Esophagus squamous epithelium (tissue), 5 donors: ENCODE measurements around the gene ACAA1. TPM values are rescaled to one million over a fixed set of nuclear protein-coding genes. Genes with fewer than 3 reads are reported as not detected.

Experiments used
- DNase-seq: peaks from one replicate; lab custom pipeline; 2025; lab: John Stamatoyannopoulos, UW
- H3K27ac ChIP-seq, 4 donors: fragments of 200-600 bp; sonication (generic); one replicate each; pipeline ENCODE4 v1.5.1; 2016 to 2019; ENCODE audit warnings: mild to moderate bottlenecking in 1 of 4
- H3K27me3 ChIP-seq, 4 donors: fragments of 200-600 bp; sonication (generic); 1 replicate in 3 of 4; 2 replicates in 1 of 4; pipeline versions ENCODE4 v1.5.1 to v1.6.0; 2017 to 2021; ENCODE audit warnings: antibody characterized with exemption in 1 of 4
- H3K36me3 ChIP-seq, 3 donors: fragments of 200-600 bp; sonication (generic); one replicate each; pipeline ENCODE4 v1.5.1; 2016 to 2019
- H3K4me1 ChIP-seq, 3 donors: fragments of 200-600 bp; sonication (generic); one replicate each; pipeline ENCODE4 v1.5.1; 2017 to 2019
- H3K4me3 ChIP-seq, 4 donors: fragments of 200-600 bp; sonication (generic); 1 replicate in 3 of 4; 2 replicates in 1 of 4; pipeline ENCODE4 v1.5.1; 2016 to 2019; ENCODE audit warnings: mild to moderate bottlenecking in 2 of 4, moderate library complexity in 1 of 4
- H3K9me3 ChIP-seq, 3 donors: fragments of 200-600 bp; sonication (generic); one replicate each; pipeline ENCODE4 v1.5.1; 2016 to 2019
- POLR2A ChIP-seq, 4 donors: fragments of 450-650 bp; IDR thresholded peaks; one replicate each; pipeline ENCODE4 v1.6.1; 2017; ENCODE audit warnings: antibody characterized with exemption in 4 of 4, mild to moderate bottlenecking in 4 of 4, moderate library complexity in 3 of 4
- WGBS, 2 donors: methylation state at CpG; one replicate each; pipeline ENCODE4 v1.1.5; 2018; 5-methylcytosine and 5-hydroxymethylcytosine counted together
- intact Hi-C: fragments of 100-400 bp; cut with DNase I; formaldehyde crosslinking; loops from one replicate; pipeline ENCODE4 v1.15.0; 2022
- total RNA-seq, 4 donors: library from RNA; depleted of rRNA; stranded (reverse); fragments of >200 nt; gene quantifications; one replicate each; pipeline ENCODE4 v1.1.0, GENCODE V29; 2016
- TF ChIP-seq, protein P1 (sequence below), 6 experiments: fragments of 450-650 bp in 4 of 6; fragments of 200-600 bp in 2 of 6; sonication (generic) in 2 of 6; IDR thresholded peaks; one replicate each; pipeline ENCODE4 v1.5.1; 2016 to 2019; ENCODE audit warnings: antibody characterized with exemption in 6 of 6, mild to moderate bottlenecking in 4 of 6, moderate library complexity in 4 of 6
- donor health status: DM: yes; HTN: yes; CAD: no.

Gene ACAA1
- total RNA-seq, 4 donors from 2014 or later, result 63.5 to 75.2 (median 68.7) TPM

DNA sequence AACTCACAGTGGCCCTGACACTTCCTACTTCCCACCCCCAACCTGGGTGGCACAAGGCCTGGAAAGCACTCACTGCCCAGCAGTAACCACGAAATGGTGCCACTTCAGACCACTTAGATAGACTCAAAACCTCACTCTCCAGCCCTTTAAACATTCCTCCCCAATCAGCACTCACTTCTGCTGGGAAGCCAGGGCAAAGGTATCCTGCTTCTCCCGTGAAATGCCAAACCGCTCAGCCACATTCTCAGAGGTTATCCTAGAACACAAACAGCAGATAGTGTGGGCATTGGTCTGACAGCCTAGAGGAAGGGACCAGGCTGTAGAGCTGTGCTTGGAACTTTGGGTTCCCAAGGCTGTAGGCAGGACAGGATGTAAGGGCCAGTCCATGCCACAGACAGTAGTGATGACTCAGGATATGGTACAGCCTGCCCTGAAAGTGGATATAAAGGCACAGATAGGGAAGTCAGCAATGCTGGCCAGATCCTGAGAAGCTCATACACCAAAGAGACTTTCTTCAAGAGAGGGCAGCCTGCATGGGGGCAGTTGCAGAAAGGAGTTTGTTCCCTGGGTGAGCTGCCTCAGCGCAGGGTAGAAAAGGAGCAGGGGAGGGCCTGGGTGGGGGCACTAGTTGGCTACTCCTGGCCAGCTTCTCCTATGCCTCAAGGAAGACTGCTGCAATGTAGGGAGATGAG lies 9.2 kb downstream of the ACAA1 start:
- intact Hi-C loops, result no loop called here
- no peak for DNase-seq
- no peak overlapping the region for H3K4me3 ChIP-seq
- H3K9me3 ChIP-seq, result no peaks in the 10 kb centered on the region
- peaks cover 34 to 100% (median 57%) of the 10 kb centered on the region in 3 donors for H3K36me3 ChIP-seq
- TF ChIP-seq, protein P1, sequence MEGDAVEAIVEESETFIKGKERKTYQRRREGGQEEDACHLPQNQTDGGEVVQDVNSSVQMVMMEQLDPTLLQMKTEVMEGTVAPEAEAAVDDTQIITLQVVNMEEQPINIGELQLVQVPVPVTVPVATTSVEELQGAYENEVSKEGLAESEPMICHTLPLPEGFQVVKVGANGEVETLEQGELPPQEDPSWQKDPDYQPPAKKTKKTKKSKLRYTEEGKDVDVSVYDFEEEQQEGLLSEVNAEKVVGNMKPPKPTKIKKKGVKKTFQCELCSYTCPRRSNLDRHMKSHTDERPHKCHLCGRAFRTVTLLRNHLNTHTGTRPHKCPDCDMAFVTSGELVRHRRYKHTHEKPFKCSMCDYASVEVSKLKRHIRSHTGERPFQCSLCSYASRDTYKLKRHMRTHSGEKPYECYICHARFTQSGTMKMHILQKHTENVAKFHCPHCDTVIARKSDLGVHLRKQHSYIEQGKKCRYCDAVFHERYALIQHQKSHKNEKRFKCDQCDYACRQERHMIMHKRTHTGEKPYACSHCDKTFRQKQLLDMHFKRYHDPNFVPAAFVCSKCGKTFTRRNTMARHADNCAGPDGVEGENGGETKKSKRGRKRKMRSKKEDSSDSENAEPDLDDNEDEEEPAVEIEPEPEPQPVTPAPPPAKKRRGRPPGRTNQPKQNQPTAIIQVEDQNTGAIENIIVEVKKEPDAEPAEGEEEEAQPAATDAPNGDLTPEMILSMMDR (IDR thresholded peaks at IDR 0.05), result no peak
- TF ChIP-seq POLR2A (IDR thresholded peaks at IDR 0.05), result no peak
- 80 to 97% methylated on average over 3 to 4 of the region's 4 CpGs for WGBS, 2 donors
- peaks cover 0 to 8% (median 0%) of the 10 kb centered on the region in 3 donors for H3K4me1 ChIP-seq
- no peaks in the 10 kb centered on the region for H3K27me3 ChIP-seq
- no peak overlapping the region for H3K27ac ChIP-seq

DNA sequence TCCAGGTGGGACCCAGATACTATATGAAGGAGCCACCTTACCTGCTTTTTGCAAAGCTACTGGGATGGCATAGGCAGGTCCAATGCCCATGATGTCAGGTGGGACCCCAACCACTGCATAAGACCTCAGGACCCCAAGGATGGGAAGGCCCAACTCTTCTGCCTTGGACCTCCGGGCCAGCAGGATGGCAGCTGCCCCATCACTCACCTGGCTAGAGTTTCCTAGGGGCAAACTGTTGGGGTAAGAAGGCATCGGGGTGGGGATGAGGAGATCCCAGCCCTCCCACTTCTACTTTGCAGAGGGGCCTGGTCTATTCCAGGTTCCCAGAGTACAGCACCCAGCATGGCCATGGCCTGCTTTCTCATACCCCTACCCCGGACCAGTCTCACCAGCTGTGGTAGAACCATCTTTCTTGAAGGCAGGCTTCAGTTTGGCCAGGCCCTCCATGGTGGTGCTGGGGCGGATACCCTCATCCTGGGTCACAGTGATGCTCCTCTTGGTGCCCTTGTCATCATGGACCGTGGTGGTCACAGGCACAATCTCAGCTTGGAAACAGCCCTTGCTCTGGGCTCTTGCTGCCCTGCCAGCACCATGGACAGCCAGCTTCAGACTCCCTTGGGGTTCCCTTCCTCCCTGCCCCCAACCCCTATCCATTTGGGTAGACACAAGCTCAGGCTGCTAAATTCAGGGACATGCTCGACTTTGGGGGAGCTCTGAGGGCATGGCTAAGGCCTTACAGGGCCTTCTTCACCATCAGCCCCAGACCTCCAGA lies 10.6 kb downstream of the ACAA1 start:
- no peaks in the 10 kb centered on the region for H3K9me3 ChIP-seq
- no peak for DNase-seq
- no peaks in the 10 kb centered on the region for H3K27me3 ChIP-seq
- peaks cover 0 to 5% (median 0%) of the 10 kb centered on the region in 3 donors for H3K4me1 ChIP-seq
- intact Hi-C loops, result no loop called here
- H3K27ac ChIP-seq, result no peak overlapping the region
- TF ChIP-seq POLR2A (IDR thresholded peaks at IDR 0.05), result no peak
- TF ChIP-seq, protein P1 (IDR thresholded peaks at IDR 0.05), result no peak
- H3K4me3 ChIP-seq, result no peak overlapping the region
- H3K36me3 ChIP-seq, result peaks cover 41 to 100% (median 62%) of the 10 kb centered on the region in 3 donors
- 93% methylated on average over 3 to 4 of the region's 6 CpGs for WGBS, 2 donors

DNA sequence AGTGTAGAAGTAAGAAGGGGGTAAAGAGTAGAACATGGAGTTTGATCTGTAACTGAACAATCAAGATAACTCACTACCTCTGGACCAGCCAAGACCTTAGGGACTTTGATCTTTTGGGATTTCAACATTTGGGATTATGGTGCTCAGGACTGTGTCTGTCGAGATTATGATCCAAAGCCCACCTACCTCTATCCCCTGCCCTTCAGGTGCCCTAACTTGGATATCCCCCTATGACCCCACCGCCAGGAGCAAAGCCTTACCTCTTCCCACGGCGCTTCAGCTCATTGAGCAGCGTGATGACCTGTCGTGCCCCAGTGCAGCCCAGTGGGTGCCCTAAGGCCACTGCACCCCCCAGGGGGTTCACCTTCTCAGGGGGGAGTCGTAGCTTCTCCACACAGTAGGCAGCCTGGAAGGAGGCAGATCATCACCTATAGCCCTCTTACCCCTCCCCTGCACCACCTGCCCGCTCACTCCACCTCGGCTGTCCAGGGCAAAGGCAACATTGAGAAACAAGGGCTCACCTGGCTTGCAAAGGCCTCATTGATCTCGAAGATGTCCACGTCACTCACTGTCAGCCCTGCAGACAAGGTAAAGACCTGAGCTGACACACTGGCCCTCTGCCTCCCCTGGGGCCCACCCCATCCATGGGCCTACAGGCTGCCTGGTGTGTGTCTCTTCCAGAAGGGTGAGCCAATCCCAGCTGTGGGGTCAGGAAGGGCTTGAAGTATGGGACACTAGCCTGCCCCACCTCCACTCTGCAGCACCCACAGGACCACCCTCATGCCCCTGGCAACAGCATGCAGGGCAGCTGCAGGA lies 11.4 kb downstream of the ACAA1 start:
- no peak overlapping the region for H3K4me3 ChIP-seq
- no peaks in the 10 kb centered on the region for H3K9me3 ChIP-seq
- intact Hi-C loops, result no loop called here
- 88% methylated on average over 4 to 9 of the region's 11 CpGs for WGBS, 2 donors
- no peaks in the 10 kb centered on the region for H3K27me3 ChIP-seq
- TF ChIP-seq, protein P1 (IDR thresholded peaks at IDR 0.05), result no peak
- TF ChIP-seq POLR2A (IDR thresholded peaks at IDR 0.05), result no peak
- H3K4me1 ChIP-seq, result peaks cover 0 to 5% (median 0%) of the 10 kb centered on the region in 3 donors
- peaks cover 45 to 100% (median 68%) of the 10 kb centered on the region in 3 donors for H3K36me3 ChIP-seq
- DNase-seq, result no peak
- no peak overlapping the region for H3K27ac ChIP-seq

DNA sequence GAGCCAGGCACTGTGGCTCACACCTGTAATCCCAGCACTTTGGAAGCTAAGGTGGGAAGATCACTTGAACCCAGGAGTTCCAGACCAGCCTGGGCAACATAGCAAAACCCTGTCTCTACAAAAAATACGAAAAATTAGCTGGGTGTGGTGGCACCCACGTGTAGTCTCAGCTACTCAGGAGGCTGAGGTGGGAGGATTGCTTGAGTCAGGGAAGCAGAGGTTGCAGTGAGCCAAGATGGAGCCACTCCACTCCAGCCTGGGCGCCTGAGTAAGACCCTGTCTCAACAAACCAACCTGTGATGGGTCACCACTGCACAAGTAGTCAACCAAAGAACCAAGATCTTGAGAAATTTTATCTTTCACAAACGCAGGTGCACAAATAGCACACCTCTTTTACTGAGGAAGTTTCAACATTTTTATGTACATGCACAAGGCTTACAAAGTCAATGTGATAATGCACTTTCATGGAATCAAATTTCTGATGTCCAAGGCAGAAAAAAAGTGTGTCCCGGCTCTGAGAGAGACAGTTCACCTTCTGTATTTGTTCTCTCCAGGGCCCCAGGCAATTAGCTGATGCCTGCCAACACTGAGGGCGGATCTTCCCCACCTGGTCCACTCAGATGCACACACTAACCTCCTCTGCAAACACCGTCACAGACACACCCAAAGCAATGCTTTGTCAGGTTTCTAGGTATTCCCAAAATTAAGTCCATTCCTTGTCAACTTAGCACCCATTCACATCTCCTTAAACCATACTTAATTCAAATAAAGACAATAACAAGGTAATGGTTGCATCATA lies 12.4 kb downstream of the ACAA1 start:
- TF ChIP-seq, protein P1 (IDR thresholded peaks at IDR 0.05), result no peak
- TF ChIP-seq POLR2A (IDR thresholded peaks at IDR 0.05), result no peak
- Histone ChIP-seq H3K27ac (no peak overlapping the region), H3K36me3 (peaks cover 46 to 100% (median 67%) of the 10 kb centered on the region in 3 donors), H3K4me1 (peaks cover 0 to 5% (median 0%) of the 10 kb centered on the region in 3 donors), H3K4me3 (no peak overlapping the region), H3K9me3 (no peaks in the 10 kb centered on the region), H3K27me3 (no peaks in the 10 kb centered on the region)
- DNase-seq, result no peak
- 52 to 59% methylated on average over 6 to 7 of the region's 7 CpGs for WGBS, 2 donors
- intact Hi-C loops, result no loop called here
